ENCODE results near the gene PLEKHM2.

Gene PLEKHM2

GRCh38 chr1:15702722-15703550, 18.8 kb downstream of the PLEKHM2 start:
- FAIRE-seq, result no peak

GRCh38 chr1:15703562-15703961, 19.4 kb downstream of the PLEKHM2 start:
- FAIRE-seq, result no peak

- no peak for FAIRE-seq
Observed at GRCh38 chr1:15704526-15705183, 20.5 kb downstream of the PLEKHM2 start.

- FAIRE-seq, result no peak
Observed at GRCh38 chr1:15705184-15705566, 21.1 kb downstream of the PLEKHM2 start.

GRCh38 chr1:15706751-15707150, 22.6 kb downstream of the PLEKHM2 start:
- no peak for FAIRE-seq

- FAIRE-seq, result no peak
Observed at GRCh38 chr1:15707239-15707925, 23.3 kb downstream of the PLEKHM2 start.

GRCh38 chr1:15708486-15709137, 24.5 kb downstream of the PLEKHM2 start:
- peak; percentile 62 for FAIRE-seq

GRCh38 chr1:15709226-15709625, 25.1 kb downstream of the PLEKHM2 start:
- peak; percentile 98 for FAIRE-seq

GRCh38 chr1:15712168-15712567, 28.0 kb downstream of the PLEKHM2 start:
- peak; percentile 97 for FAIRE-seq

GRCh38 chr1:15714406-15715136, 30.5 kb downstream of the PLEKHM2 start:
- no peak for FAIRE-seq

GRCh38 chr1:15717418-15718125, 33.5 kb downstream of the PLEKHM2 start:
- FAIRE-seq, result no peak

- no peak for FAIRE-seq
Observed at GRCh38 chr1:15718199-15718601, 34.1 kb downstream of the PLEKHM2 start.

- no peak for FAIRE-seq
Observed at GRCh38 chr1:15719381-15720120, 35.4 kb downstream of the PLEKHM2 start.

GRCh38 chr1:15720861-15721260, 36.7 kb downstream of the PLEKHM2 start:
- no peak for FAIRE-seq

GRCh38 chr1:15722411-15722810, 38.3 kb downstream of the PLEKHM2 start:
- no peak for FAIRE-seq

GRCh38 chr1:15722836-15723532, 38.9 kb downstream of the PLEKHM2 start:
- no peak for FAIRE-seq

- peak; percentile 43 for FAIRE-seq
Observed at GRCh38 chr1:15723631-15724246, 39.6 kb downstream of the PLEKHM2 start.

GRCh38 chr1:15724949-15725880, 41.1 kb downstream of the PLEKHM2 start:
- FAIRE-seq, result no peak

- FAIRE-seq, result no peak
Observed at GRCh38 chr1:15726508-15726907, 42.4 kb downstream of the PLEKHM2 start.

All from islet of Langerhans (tissue), 1 donor.